Mononuclear cell (primary cell): ENCODE measurements around the gene ZKSCAN3. TPM values are rescaled to one million over a fixed set of nuclear protein-coding genes. Genes with fewer than 3 reads are reported as not detected.
A peak's percentile ranks its signal among the peaks of the same experiment; 100 is the strongest.
"Not testable (repeated sequence)": the region's sequence is repeated elsewhere in the genome, so short reads cannot be mapped to it uniquely, and the experiment has no call there.

Experiments used
- H3K27me3 ChIP-seq: 2 replicates; pipeline ENCODE4 v1.6.0; 2011; ENCODE audit warnings: low read length, control low read depth; ENCODE audit not compliant: insufficient read depth
- H3K4me1 ChIP-seq: 2 replicates; pipeline ENCODE4 v1.5.1; 2011; ENCODE audit warnings: mild to moderate bottlenecking, low read length, control low read depth; ENCODE audit not compliant: insufficient read depth
- H3K4me3 ChIP-seq: 2 replicates; pipeline ENCODE4 v1.5.1; 2011; ENCODE audit warnings: mild to moderate bottlenecking, low read length, moderate library complexity
- H3K9me3 ChIP-seq: 2 replicates; pipeline ENCODE4 v1.5.1; 2011; ENCODE audit warnings: low read depth, mild to moderate bottlenecking, control low read depth, low read length
- total RNA-seq: library from RNA; depleted of rRNA; stranded (reverse); fragments of >200 nt; gene quantifications from one replicate; pipeline ENCODE4 v1.2.3, GENCODE V29; 2012

ZKSCAN3 gene
- 0.52 TPM for total RNA-seq

- Histone ChIP-seq H3K4me1 (peaks cover 15% of the 10 kb centered on the region), H3K4me3 (peak within 1 kb of the TSS; percentile 73)
These were observed at the start of gene ZKSCAN3 for GRCh38 chr6:28349892-28350737. Gene ZKSCAN3, plus strand, starts transcription at chr6:28349947. Its CDS starts 9,640 bp downstream, at chr6:28359587.

GRCh38 chr6:28303570-28303969, 46.2 kb upstream of the ZKSCAN3 start:
- H3K9me3 ChIP-seq = no peaks in the 10 kb centered on the region
- no peaks in the 10 kb centered on the region for H3K27me3 ChIP-seq
- no peaks in the 10 kb centered on the region for H3K4me1 ChIP-seq
- no peak overlapping the region for H3K4me3 ChIP-seq

More at GRCh38 chr6:28349892-28350737, at the start of gene ZKSCAN3:
- Histone ChIP-seq H3K9me3 (no peaks in the 10 kb centered on the region), H3K27me3 (peaks cover 10% of the 10 kb centered on the region)

- not testable (repeated sequence) for H3K27me3 ChIP-seq, H3K4me3 ChIP-seq, H3K9me3 ChIP-seq, H3K4me1 ChIP-seq
These were observed 43.4 kb upstream of the ZKSCAN3 start for GRCh38 chr6:28306363-28306762.

- H3K4me3 ChIP-seq = no peak overlapping the region
- no peaks in the 10 kb centered on the region for H3K9me3 ChIP-seq
- no peaks in the 10 kb centered on the region for H3K27me3 ChIP-seq
- H3K4me1 ChIP-seq = no peaks in the 10 kb centered on the region
These were observed 38.5 kb upstream of the ZKSCAN3 start for GRCh38 chr6:28311139-28311823.

- no peaks in the 10 kb centered on the region for H3K9me3 ChIP-seq
- H3K4me1 ChIP-seq = no peaks in the 10 kb centered on the region
- H3K4me3 ChIP-seq = no peak overlapping the region
- H3K27me3 ChIP-seq = no peaks in the 10 kb centered on the region
These were observed 36.8 kb upstream of the ZKSCAN3 start for GRCh38 chr6:28312939-28313338.

- Histone ChIP-seq H3K4me1 (no peaks in the 10 kb centered on the region), H3K4me3 (no peak overlapping the region), H3K9me3 (no peaks in the 10 kb centered on the region), H3K27me3 (no peaks in the 10 kb centered on the region)
These were observed 34.1 kb upstream of the ZKSCAN3 start for GRCh38 chr6:28315628-28316027.

GRCh38 chr6:28317866-28318265, 31.9 kb upstream of the ZKSCAN3 start:
- H3K4me3 ChIP-seq, H3K9me3 ChIP-seq, H3K27me3 ChIP-seq, H3K4me1 ChIP-seq: not testable (repeated sequence)

GRCh38 chr6:28322661-28323060, 27.1 kb upstream of the ZKSCAN3 start:
- no peaks in the 10 kb centered on the region for H3K4me1 ChIP-seq
- no peaks in the 10 kb centered on the region for H3K27me3 ChIP-seq
- H3K4me3 ChIP-seq = no peak overlapping the region
- H3K9me3 ChIP-seq = peaks cover 32% of the 10 kb centered on the region

- Histone ChIP-seq H3K4me3 (no peak overlapping the region), H3K27me3 (no peaks in the 10 kb centered on the region), H3K4me1 (no peaks in the 10 kb centered on the region), H3K9me3 (peaks cover 33% of the 10 kb centered on the region)
These were observed 25.8 kb upstream of the ZKSCAN3 start for GRCh38 chr6:28323813-28324424.

- Histone ChIP-seq H3K4me1 (no peaks in the 10 kb centered on the region), H3K27me3 (no peaks in the 10 kb centered on the region), H3K9me3 (peaks cover 33% of the 10 kb centered on the region), H3K4me3 (no peak overlapping the region)
These were observed 23.3 kb upstream of the ZKSCAN3 start for GRCh38 chr6:28326371-28326948.

- no peaks in the 10 kb centered on the region for H3K27me3 ChIP-seq
- H3K4me1 ChIP-seq = peaks cover 3% of the 10 kb centered on the region
- H3K9me3 ChIP-seq = peaks cover 27% of the 10 kb centered on the region
- no peak overlapping the region for H3K4me3 ChIP-seq
These were observed 19.7 kb upstream of the ZKSCAN3 start for GRCh38 chr6:28330041-28330440.

GRCh38 chr6:28333047-28333446, 16.7 kb upstream of the ZKSCAN3 start:
- Histone ChIP-seq H3K9me3 (no peaks in the 10 kb centered on the region), H3K4me1 (peaks cover 19% of the 10 kb centered on the region), H3K27me3 (no peaks in the 10 kb centered on the region), H3K4me3 (no peak overlapping the region)

GRCh38 chr6:28333599-28334018, 16.1 kb upstream of the ZKSCAN3 start:
- no peak overlapping the region for H3K4me3 ChIP-seq
- H3K27me3 ChIP-seq = no peaks in the 10 kb centered on the region
- no peaks in the 10 kb centered on the region for H3K9me3 ChIP-seq
- H3K4me1 ChIP-seq = peaks cover 19% of the 10 kb centered on the region

- Histone ChIP-seq H3K9me3 (no peaks in the 10 kb centered on the region), H3K4me1 (peaks cover 19% of the 10 kb centered on the region), H3K4me3 (no peak overlapping the region), H3K27me3 (no peaks in the 10 kb centered on the region)
These were observed 15.3 kb upstream of the ZKSCAN3 start for GRCh38 chr6:28334286-28335039.
